Stimulated activated CD4-positive, alpha-beta T cell treated with anti-CD3 and anti-CD28 coated beads, Interleukin-1b, Interleukin-23, amount 100 ng/mL, for 4 hours (primary cell): ENCODE measurements around the gene MTHFD1.

Experiments
- DNase-seq, 2 donors: peaks; one replicate each; pipeline ENCODE4 v3.0.0-alpha.2; 2020; ENCODE audit warnings: low read depth in 2 of 2

MTHFD1 gene

DNA sequence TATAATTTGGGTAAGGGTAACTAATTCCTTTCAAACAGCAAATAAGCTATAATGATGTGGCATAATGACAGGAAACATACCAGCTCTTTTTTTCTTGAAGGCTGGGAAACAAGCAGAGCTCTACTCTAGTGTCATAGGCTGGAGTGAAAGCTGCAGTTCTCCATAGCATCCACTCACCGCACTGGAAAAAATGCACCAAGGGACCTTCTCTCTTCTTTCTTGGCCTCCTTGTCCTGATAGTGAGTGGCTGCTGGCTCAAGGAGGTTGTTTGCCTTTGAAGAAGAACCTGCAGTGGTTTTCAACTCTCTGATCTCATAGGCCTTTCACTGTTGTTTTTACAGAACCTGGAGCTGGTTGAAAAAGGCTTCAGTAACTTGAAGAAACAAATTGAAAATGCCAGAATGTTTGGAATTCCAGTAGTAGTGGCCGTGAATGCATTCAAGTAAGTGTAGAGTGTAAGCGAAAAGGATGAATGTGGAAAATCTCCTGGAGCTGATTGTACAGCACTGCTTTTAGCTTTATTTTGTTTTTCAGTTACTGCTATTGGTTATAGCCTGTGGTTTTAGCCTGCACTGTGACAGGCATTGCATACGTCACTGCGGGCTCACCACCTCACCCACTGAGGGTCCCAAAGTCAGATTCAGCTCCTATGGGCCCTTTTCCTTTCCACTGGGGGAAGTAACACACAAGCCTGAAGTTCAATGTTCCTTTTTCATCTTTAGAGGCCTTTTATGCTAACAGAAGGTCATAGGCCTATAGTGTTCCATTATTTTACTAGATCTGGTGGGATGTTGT is 59.9 kb downstream of the MTHFD1 start:
- no peak for DNase-seq

DNA sequence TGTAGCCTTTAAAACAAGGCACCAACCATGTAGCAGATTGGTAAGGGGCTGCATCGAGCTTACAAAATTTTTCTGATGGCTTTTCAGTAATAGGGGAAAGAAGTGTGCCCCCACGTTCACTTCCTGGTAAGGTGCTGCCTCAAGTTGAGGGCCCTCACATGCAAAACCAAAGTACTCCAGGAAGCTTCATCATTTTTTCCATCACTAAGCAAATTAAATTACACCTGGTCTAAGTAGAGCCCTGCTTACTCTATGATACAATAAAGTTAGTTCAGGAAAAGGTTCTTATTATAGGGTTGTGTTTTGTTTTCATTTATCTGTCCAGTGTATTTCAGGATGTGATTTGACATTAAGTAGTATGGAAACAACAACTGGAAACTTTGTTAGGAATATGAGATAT is 62.1 kb downstream of the MTHFD1 start:
- peak in 1 of 2 donors; percentile 4 for DNase-seq

DNA sequence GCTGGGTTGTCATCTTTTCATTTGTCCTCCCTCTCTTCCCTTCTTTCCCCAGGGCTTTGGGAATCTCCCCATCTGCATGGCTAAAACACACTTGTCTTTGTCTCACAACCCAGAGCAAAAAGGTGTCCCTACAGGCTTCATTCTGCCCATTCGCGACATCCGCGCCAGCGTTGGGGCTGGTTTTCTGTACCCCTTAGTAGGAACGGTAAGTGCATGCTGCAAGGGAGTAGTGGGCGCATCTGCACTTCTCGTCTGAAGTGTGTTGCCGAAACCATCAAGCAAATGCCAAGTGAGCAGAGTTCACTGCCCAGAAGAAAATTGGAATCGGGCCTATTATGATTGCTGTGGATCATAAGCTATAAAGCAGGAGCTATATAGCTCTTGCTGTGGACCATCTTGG is 66.5 kb downstream of the MTHFD1 start:
- DNase-seq = no peak

DNA sequence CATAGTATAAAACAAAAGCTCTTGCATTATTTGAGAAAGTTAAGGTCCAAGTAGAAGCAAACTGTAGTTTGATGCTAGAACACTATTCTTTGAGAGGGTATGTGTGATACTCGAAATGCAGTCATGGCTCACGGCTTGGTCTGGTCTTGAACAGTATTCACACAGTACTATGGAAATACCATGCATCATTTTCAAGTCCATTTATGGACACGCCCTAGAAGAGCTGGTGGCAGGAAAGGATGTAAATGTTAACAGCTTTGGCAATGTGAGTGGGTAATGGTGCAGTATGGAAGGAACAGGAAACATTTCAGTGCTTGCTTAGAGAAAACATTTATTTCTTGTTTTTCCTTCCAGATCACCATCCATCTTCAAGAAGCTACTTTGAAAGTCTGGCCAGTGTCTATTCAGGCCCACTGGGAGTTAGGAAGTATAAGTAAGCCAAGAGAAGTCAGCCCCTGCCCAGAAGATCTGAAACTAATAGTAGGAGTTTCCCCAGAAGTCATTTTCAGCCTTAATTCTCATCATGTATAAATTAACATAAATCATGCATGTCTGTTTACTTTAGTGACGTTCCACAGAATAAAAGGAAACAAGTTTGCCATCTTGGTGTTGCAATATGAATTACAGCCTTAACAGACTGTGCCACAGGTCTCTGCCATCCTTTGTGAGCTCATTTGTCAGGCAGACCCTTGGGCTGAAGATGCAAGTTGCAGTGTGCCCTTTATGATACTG is 71.4 kb downstream of the MTHFD1 start:
- DNase-seq = no peak

DNA sequence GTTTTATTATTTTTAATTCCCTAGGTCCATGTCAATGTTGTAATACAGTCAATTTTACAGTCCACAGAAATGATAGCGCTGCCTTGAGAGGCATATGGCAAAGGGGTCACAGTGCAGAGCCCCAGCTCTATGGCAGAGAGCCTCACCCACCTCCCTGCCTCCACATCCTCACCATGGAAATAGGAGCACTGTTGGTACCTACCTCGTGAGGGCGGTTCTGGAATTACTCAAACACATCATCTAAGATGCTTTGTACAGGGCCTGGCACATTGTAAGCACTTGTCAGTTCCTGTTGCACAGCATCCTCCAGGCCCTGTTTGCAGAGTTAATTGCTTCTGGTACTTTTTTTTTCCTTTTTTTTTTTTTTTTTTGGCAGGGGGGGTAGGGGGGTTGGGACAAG is 73.1 kb downstream of the MTHFD1 start:
- DNase-seq = no peak

DNA sequence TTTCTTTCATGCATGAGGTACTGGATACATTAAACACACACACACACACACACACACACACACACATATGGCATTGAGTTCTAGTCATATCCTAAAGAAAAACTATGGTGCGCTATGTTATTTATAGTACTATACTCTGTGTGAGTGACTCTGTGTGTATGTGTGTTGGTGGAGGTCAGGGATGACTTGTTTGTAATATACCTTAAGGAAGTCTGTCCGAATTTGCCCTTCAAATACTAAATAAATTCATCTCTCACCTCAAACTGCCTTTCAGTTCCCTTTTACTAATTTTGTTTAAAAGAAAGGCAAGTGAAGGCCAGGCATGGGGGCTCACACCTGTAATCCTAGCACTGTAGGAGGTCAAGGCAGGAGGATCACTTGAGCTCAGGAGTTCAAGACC is 75.0 kb downstream of the MTHFD1 start:
- DNase-seq = no peak

DNA sequence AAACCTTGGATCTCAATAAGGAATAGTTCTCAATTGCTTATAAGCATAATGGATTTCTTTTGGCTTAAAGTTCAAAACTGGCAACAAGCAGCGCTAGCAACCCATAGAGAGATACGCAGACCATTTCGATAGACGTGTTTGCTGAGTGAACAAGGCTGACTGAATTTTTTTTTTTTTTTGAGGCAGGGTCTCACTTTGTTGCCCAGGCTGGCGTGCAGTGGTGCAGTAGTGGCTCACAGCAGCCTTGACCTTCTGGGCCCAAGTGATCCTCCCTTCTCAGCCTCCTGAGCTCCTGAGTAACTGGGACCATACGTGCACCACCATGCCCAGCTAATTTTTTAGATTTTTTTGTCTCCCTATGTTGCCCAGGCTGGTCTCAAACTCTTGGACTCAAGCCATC is 75.7 kb downstream of the MTHFD1 start:
- DNase-seq = no peak

DNA sequence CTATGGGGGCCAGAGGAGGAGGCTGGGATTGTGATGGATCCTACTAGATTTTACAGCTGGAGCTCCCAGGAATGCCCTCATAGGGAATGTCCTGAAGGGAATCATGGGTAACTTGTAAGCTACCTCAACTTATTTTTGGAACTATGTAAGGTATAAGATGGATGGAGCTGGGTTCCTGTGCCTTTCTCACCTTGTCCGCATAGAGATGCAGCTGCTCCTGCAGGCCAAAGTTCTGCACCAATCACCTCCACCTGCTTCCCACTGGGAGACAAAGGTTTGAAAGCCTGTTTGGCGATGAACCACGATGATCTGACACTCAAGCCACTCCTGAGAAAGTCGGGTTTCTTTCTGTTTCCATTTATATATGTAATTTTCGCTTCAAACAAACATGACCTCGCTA is 76.5 kb downstream of the MTHFD1 start:
- no peak for DNase-seq

DNA sequence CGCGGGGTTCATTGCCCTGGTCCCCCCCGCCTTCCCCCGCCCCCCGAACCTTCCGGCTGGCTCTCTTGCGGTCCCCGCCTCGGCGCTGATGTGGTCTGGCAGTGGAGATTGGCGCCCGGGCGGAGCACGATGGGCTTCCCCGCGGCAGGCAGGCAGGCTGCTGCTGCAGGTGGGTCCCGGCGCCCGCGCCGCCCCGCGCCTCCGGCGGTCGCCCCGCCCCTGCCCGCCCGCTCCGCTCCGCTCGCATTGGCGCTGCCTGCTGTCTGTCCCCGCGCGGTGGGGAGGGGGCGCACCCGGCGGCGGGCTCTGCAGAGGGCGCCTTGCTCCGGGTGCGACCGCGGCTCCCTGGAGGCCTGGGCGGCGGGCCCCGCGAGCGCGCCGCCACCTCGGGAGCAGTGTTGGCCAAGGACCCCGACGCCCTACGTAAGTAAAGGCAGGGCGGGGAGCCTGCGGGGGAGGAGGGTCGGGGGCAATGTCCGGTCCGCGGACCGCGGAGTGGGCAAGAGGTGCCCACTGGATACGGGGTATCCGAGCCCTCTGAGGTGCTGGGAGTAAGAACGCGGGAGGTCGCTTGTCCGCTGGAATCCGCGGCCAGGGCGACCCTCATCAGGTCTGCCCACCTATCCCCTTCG is 77.2 kb downstream of the MTHFD1 start, which contains the start of gene AKAP5:
AKAP5 (plus strand) TSS at position 309 of the 632 bp plus-strand sequence. CDS start 2,896 bp downstream, outside the sequence.
- peak; percentile 41 to 59 for DNase-seq

DNA sequence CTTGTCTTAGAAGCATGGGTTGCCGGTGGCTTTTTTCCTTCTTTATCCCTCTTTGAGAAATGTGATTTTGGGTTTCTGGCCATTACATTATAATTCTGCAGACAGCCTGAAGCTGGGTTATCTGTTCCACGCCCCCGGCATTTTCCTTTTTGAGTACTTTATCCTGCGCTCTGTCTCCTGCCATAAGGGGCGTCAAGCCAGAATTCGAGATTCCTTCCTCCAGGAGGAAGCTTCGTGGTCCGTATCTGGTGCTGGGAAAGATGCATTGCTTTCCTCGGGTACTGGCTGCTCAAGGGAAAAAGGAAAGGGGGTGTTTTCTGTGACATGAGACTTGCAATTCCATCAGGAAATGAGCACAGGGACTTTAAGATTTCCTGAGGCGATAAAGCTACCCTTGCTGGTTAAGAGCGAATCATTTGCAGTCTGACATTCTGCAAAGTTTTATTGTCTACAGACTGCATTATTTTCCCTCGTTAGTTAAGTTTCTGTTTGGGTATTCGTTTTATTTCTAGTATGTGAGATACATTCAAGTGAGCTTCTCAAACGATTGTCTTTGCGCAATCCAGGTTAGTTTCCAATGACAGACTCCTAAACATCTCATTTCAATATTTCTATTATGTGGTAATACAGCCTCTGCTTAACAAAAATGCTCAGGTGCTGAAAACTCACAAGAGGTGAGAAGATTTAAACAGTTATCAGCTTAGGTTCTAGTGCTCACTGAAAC is 77.8 kb downstream of the MTHFD1 start:
- DNase-seq = no peak

DNA sequence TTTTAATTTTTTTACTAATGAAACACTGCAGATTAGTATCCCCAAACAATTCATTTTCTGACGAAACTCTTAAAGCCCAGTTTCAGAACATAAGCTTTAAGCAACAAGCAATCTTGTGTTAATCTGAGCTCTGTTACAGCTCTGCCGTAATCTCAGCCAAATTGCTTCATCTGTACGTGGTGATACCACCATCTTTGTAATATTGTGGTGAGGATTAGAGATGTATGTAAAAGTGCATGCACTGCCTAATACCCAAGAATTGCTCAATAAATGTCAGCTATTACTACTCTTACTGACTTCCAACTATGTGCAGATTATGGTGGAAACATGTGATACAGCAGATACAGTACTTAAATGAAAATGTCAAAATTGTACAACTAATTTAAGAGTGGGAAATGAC is 78.9 kb downstream of the MTHFD1 start:
- no peak for DNase-seq

DNA sequence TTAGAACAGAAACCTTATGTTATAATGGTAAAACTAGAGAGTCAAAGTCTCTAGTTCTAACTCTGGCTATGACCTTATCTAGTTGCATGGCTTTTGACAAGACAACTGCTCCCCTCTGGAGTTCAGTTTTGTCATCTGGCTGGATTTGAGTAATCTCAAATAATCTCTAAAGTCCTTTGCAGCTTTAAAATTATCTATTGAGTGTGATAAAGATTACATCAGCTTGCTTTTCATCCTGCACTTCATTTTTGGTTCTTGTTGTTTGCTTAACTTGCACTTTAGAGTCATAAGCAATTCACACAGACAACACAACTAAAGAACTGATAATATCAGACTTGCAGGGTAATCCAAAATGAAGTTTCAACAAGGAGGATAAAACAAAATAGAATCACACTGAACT is 79.4 kb downstream of the MTHFD1 start:
- no peak for DNase-seq

DNA sequence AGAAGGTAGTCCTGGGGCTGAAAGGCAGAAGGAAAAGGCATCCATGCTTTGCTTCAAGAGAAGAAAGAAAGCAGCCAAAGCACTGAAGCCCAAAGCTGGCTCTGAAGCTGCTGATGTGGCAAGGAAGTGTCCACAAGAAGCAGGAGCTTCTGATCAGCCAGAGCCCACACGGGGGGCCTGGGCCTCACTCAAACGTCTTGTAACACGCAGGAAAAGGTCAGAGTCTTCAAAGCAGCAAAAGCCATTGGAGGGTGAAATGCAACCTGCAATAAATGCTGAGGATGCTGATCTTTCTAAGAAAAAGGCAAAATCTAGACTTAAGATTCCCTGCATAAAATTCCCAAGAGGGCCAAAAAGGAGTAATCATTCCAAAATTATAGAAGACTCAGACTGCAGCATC is 80.3 kb downstream of the MTHFD1 start:
- DNase-seq = no peak

DNA sequence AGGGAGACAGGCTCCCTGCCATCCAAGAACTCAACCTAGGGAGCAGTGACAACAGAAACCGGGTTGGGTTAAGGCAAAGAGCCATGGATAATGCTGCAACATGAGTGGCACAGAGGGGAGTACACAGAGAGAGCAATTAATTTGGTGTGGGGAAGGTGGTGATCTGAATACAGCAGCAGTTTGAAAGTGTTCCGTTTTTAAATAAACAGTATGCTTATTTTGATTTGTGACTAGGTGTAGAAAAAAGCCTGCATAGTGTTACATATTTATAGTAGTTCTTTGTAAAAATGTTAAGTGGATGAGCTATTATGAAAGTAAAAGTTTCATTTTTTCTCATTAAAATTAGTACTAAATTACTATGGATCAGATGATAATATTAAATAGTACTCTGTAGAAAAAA is 85.9 kb downstream of the MTHFD1 start:
- no peak for DNase-seq

DNA sequence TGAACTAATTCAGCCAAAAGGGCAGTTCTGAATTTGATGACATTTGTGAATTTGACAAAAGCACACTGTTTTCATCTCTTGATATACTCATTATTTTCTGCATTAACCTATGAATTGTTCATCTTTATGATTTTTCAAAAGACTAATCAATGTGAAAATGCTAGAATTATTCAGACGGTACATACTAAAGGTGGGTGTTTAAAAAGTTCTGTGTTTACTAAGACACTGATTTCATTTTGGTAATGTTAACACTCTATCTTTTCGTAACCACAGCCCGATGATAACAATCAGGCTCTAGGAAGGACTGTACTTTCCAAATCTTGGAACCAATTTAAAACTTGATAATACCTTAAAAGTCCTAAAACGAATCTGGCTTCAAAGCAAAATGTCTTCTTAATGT is 86.5 kb downstream of the MTHFD1 start:
- no peak for DNase-seq

DNA sequence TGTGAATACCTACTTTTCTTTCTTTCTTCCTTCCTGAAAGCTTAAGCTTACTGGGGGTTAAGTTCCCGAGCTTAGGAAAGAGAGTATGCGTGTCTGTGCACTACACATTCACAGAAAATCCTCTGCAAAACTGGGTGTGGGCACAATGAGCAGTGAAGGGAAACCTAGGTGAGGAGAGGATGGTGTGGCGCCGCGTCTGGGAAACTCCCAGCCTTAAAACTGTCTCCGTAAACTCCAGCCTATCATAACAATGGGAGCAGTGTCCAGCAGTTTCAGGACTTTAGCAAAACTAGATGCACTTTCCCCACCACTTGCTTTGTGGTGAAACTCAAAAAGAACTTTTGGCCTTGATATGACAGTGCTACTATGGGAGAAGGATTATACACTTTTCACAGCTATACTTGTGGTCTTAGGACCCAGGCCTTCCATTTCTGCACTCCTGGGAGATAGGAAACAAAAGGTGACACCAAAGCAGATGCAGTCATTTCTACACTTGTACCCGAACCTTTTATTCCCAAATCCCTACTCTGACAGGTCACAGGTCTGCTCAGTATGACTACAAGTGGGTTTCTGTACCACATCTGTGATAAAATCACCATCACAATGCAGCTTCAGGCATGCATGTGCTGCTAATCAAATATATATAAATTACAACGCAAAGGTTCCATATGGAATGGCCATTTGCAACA is 87.6 kb downstream of the MTHFD1 start:
- no peak for DNase-seq

DNA sequence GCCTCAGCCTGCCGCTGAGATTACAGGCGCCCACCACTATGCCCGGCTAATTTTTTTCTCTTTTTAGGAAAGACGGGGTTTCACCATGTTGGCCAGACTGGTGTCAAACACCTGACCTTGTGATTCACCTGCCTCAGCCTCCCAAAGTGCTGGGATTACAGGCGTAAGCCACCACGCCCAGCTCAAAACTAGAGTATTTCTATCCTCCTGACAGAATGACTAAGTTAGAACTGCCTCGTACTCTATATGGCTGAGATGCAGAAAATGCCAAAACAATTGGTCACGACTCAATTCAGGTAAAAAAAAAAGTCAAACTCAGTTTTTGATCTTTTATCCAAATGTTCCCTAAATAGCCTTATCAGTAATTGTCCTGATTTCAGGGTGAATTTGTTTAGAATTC is 88.3 kb downstream of the MTHFD1 start:
- no peak for DNase-seq

DNA sequence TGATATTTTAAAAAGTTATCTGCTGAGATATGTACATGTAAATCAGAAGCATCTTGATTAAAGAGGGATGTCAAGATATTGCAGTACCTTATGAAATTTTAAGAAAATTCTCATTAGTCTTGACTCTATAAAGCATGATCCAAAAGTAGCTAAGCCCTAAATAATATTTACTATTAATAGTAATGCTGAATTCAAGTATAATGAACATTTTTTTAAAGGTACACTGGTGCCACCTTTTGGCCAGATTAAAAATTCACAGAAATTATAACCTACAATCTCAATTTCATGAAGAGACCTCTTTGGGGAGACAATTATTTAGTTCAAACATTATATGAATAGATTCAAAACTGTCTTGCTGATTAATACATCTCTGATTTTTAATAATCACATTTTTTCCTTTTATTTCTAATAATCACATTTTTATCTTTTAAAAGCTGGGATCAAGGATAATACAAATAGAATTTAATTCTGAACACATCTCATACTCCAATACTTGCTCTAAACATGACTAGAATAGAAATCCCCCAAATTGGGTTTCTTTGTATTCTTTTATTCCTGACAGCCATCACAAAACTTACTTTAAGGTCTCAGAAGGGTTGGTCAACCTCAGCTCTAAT is 90.6 kb downstream of the MTHFD1 start:
- no peak for DNase-seq

DNA sequence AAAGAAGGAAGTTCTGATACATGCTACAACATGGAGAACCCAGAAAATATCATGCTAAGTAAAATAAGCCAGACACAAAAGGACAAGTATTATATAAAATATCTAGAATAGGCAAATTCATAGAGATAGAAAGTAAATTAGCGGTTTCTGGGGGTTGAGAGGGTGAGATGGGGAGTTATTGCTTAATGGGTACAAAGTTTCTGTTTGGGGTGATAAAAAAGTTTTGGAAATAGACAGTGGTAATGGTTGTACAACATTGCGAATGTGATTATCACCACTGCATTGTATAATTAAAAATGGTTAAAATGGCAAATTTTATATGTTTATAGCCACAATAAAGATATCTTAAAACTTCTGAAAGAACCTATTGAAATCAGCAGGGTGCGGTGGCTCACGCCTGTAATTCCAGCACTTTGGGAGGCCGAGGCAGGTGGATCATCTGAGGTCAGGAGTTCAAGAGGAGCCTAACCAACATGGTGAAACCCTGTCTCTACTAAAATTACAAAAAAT is 100.5 kb downstream of the MTHFD1 start:
- DNase-seq = no peak

DNA sequence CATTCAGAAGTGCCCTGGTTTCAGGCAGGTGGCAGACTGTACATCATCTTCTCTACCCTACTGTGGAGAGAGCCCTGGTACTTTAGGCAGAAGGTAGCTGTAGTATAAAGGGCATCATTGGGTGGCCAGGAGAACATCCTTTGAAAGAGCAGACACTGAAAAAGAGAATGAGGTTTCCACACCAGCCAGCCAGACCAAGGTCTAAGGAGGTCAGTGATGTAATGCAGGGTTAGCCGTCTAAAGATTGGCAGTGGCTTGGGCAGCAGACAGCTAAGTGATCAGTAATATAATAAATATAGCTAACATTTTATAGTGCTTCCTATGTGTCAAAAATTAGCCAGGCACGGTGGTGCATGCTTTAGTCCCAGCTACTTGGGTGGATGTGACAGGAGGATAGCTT is 103.5 kb downstream of the MTHFD1 start:
- DNase-seq = no peak

DNA sequence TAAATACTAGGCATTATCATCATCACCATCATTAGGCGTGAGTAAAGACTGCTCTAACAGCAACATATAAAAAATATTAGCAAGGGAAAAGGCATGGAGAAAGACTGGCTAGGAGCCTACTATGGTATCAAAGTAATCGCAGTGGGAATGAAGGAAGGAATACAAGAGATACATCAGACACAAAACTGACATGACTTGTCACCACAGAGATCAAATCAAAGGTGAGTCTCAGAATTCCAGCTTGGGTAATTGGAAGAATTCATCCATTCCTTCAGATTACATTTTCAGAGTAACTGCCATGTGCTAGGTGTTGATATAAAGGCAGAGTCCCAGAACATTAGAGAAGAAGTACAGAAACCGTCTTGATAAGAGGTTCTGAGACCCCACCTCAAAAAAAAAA is 105.3 kb downstream of the MTHFD1 start:
- DNase-seq = no peak
